ENCODE measurements around the gene MINDY3. TPM values are rescaled to one million over a fixed set of nuclear protein-coding genes. Genes with fewer than 3 reads are reported as not detected.
"Not testable (repeated sequence)": the region's sequence is repeated elsewhere in the genome, so short reads cannot be mapped to it uniquely, and the experiment has no call there.

MINDY3 gene
- total RNA-seq, 4 donors from 2014 or later: 32.8 to 44.2 (median 38.2) TPM

- Histone ChIP-seq H3K9me3 (no peaks in the 10 kb centered on the region), H3K27ac (no peak overlapping the region), H3K4me1 (no peaks in the 10 kb centered on the region), H3K36me3 (no peaks in the 10 kb centered on the region), H3K27me3 (no peaks in the 10 kb centered on the region), H3K4me3 (replicated peaks in 1 of 3) (no peak overlapping the region)
- 96 to 97% methylated on average over 2 of the region's 2 CpGs for WGBS, 2 donors
- TF ChIP-seq, protein P1, sequence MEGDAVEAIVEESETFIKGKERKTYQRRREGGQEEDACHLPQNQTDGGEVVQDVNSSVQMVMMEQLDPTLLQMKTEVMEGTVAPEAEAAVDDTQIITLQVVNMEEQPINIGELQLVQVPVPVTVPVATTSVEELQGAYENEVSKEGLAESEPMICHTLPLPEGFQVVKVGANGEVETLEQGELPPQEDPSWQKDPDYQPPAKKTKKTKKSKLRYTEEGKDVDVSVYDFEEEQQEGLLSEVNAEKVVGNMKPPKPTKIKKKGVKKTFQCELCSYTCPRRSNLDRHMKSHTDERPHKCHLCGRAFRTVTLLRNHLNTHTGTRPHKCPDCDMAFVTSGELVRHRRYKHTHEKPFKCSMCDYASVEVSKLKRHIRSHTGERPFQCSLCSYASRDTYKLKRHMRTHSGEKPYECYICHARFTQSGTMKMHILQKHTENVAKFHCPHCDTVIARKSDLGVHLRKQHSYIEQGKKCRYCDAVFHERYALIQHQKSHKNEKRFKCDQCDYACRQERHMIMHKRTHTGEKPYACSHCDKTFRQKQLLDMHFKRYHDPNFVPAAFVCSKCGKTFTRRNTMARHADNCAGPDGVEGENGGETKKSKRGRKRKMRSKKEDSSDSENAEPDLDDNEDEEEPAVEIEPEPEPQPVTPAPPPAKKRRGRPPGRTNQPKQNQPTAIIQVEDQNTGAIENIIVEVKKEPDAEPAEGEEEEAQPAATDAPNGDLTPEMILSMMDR (IDR thresholded peaks at IDR 0.05): no peak
- TF ChIP-seq POLR2A (IDR thresholded peaks at IDR 0.05): no peak
- intact Hi-C loops (cut with DNase I): no loop called here
- DNase-seq: no peak
Measured at GRCh38 chr10:15764892-15765454, 95.3 kb downstream of the MINDY3 start.

- H3K27me3 ChIP-seq: no peaks in the 10 kb centered on the region
- WGBS, 2 donors: 89 to 95% methylated on average over 8 of the region's 8 CpGs
- H3K36me3 ChIP-seq: no peaks in the 10 kb centered on the region
- DNase-seq: no peak
- H3K27ac ChIP-seq: no peak overlapping the region
- intact Hi-C loops (cut with DNase I): no loop called here
- no peaks in the 10 kb centered on the region for H3K4me1 ChIP-seq
- H3K4me3 ChIP-seq (replicated peaks in 1 of 3): no peak overlapping the region
- H3K9me3 ChIP-seq: no peaks in the 10 kb centered on the region
- TF ChIP-seq POLR2A (IDR thresholded peaks at IDR 0.05): no peak
- TF ChIP-seq, protein P1 (IDR thresholded peaks at IDR 0.05): no peak
Measured at GRCh38 chr10:15763006-15763405, 97.3 kb downstream of the MINDY3 start.

DNA sequence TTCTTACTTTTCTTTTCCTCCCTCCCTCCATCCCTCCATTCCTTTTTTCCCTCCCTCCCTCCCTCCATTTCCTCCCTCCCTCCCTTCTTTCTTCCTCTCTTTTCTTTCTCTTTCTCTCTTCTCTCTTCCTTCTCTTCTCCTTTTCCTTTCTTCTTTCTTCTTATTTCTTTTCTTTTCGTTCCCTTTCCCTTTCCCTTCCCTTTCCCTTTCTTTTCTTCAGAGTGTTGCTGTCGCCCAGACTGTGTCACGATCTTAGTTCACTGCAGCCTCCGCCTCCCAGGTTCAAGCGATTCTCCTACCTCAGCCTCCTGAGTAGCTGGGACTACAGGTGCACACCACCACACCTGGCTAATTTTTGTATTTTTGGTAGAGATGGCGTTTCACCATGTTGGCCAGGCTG lies 98.1 kb downstream of the MINDY3 start:
- DNase-seq; H3K27ac ChIP-seq; H3K4me3 ChIP-seq (replicated peaks in 1 of 3); intact Hi-C loops (cut with DNase I); H3K36me3 ChIP-seq; H3K4me1 ChIP-seq; H3K27me3 ChIP-seq; H3K9me3 ChIP-seq: not testable (repeated sequence)
- 90 to 92% methylated on average over 6 of the region's 6 CpGs for WGBS, 2 donors

DNA sequence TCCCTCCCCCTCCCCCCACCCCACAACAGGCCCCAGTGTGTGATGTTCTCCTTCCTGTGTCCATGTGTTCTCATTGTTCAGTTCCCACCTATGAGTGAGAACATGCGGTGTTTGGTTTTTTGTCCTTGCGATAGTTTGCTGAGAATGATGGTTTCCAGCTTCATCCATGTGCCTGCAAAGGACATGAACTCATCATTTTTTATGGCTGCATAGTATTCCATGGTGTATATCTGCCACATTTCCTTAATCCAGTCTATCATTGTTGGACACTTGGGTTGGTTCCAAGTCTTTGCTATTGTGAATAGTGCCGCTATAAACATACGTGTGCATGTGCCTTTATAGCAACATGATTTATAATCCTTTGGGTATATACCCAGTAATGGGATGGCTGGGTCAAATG lies 99.1 kb downstream of the MINDY3 start:
- 90 to 92% methylated on average over 4 of the region's 4 CpGs for WGBS, 2 donors

DNA sequence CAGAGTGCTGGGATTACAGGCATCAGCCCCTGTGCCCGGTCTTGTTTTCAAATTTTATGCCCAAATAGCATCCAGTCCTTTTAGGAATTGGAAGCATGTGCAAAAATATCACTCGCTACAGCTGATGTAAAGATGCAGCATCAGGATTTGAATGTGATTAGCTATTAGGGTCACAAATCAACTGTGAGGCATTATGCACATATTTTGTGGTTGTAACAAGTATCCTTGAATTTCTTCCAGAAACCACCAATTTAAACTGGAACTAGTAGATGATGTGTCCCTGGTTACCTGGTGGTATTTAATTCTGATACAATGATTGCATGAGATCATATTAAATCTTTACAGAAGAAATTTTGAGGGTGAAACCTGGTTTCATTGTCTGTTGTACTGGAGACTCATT lies 99.6 kb downstream of the MINDY3 start:
- DNase-seq: no peak
- H3K27ac ChIP-seq: no peak overlapping the region
- H3K4me1 ChIP-seq: no peaks in the 10 kb centered on the region
- no peaks in the 10 kb centered on the region for H3K27me3 ChIP-seq
- no peaks in the 10 kb centered on the region for H3K36me3 ChIP-seq
- 95 to 100% methylated on average over 2 of the region's 2 CpGs for WGBS, 2 donors
- no peak overlapping the region for H3K4me3 ChIP-seq (replicated peaks in 1 of 3)
- H3K9me3 ChIP-seq: no peaks in the 10 kb centered on the region
- TF ChIP-seq, protein P1 (IDR thresholded peaks at IDR 0.05): no peak
- TF ChIP-seq POLR2A (IDR thresholded peaks at IDR 0.05): no peak
- intact Hi-C loops (cut with DNase I): no loop called here

More for the DNA sequence above, 99.1 kb downstream of the MINDY3 start:
- intact Hi-C loops (cut with DNase I); H3K36me3 ChIP-seq; H3K9me3 ChIP-seq; H3K4me1 ChIP-seq; H3K4me3 ChIP-seq (replicated peaks in 1 of 3); H3K27ac ChIP-seq; H3K27me3 ChIP-seq; DNase-seq: not testable (repeated sequence)

- TF ChIP-seq, protein P1 (IDR thresholded peaks at IDR 0.05): no peak
- TF ChIP-seq POLR2A (IDR thresholded peaks at IDR 0.05): no peak
- H3K36me3 ChIP-seq: no peaks in the 10 kb centered on the region
- no peak overlapping the region for H3K4me3 ChIP-seq (replicated peaks in 1 of 3)
- H3K27ac ChIP-seq: no peak overlapping the region
- H3K27me3 ChIP-seq: no peaks in the 10 kb centered on the region
- no peaks in the 10 kb centered on the region for H3K4me1 ChIP-seq
- no peak for DNase-seq
- no peaks in the 10 kb centered on the region for H3K9me3 ChIP-seq
- intact Hi-C loops (cut with DNase I): no loop called here
Measured at GRCh38 chr10:15759265-15759664, 101.0 kb downstream of the MINDY3 start.
